OCI-LY3 (cell line): ENCODE data around the gene GLYR1.
"Not testable (repeated sequence)": the region's sequence is repeated elsewhere in the genome, so short reads cannot be mapped to it uniquely, and the experiment has no call there.

ENCODE experiments used
- H2AFZ ChIP-seq: fragments of 200-600, 300-600 bp; shearing (Covaris generic); 2 replicates; pipeline ENCODE4 v1.6.0; 2014; ENCODE audit warnings: antibody characterized with exemption, low read depth, low read length
- H3K27ac ChIP-seq: fragments of 200-600, 300-600 bp; sonication (generic); 2 replicates; pipeline ENCODE4 v1.5.1; 2014; ENCODE audit warnings: mild to moderate bottlenecking, low read length, moderate library complexity, mixed read lengths
- H3K27me3 ChIP-seq: fragments of 200-600, 300-600 bp; sonication (generic); 2 replicates; pipeline ENCODE4 v1.6.1; 2014; ENCODE audit warnings: low read depth, low read length, mixed read lengths
- H3K36me3 ChIP-seq: fragments of 200-600, 300-600 bp; sonication (generic); replicated peaks from 2 replicates; pipeline ENCODE3; 2014; ENCODE audit warnings: low read depth, low read length, mixed read lengths
- H3K4me1 ChIP-seq: fragments of 300-600, 200-600 bp; sonication (generic); 2 replicates; pipeline ENCODE4 v1.6.1; 2014; ENCODE audit warnings: low read length, mixed read lengths
- H3K4me2 ChIP-seq: fragments of 200-600, 300-600 bp; sonication (generic); 2 replicates; pipeline ENCODE4 v1.6.1; 2014; ENCODE audit warnings: low read length, mixed read lengths
- H3K4me3 ChIP-seq: fragments of 300-600, 200-600 bp; sonication (generic); 2 replicates; pipeline ENCODE4 v1.5.1; 2014; ENCODE audit warnings: antibody characterized with exemption, mild to moderate bottlenecking, low read length, moderate library complexity
- H3K79me2 ChIP-seq: fragments of 300-600, 200-600 bp; shearing (Covaris generic); 2 replicates; pipeline ENCODE4 v1.6.1; 2014; ENCODE audit warnings: mild to moderate bottlenecking, low read length, mixed read lengths
- H3K9ac ChIP-seq: fragments of 300-600, 200-600 bp; shearing (Covaris generic); 2 replicates; pipeline ENCODE4 v1.6.0; 2014; ENCODE audit warnings: mild to moderate bottlenecking, low read length, moderate library complexity
- H3K9me3 ChIP-seq: fragments of 200-600, 300-600 bp; shearing (Covaris generic); 2 replicates; pipeline ENCODE4 v1.6.1; 2014; ENCODE audit warnings: low read length, mixed read lengths; ENCODE audit not compliant: insufficient read depth
- H4K20me1 ChIP-seq: fragments of 200-600, 300-600 bp; sonication (generic); 2 replicates; pipeline ENCODE4 v1.6.1; 2016; ENCODE audit warnings: low read length, mixed read lengths; ENCODE audit not compliant: insufficient read depth
- EZH2phosphoT487 ChIP-seq: fragments of 200-600 bp; shearing (Covaris generic); IDR thresholded peaks from 2 replicates; pipeline ENCODE4 v1.6.1; 2018; ENCODE audit warnings: antibody characterized with exemption, mixed run types, low read depth
- TF ChIP-seq, protein P1 (sequence below): fragments of 200-600, 300-600 bp; sonication (generic); IDR thresholded peaks from 2 replicates; pipeline ENCODE4 v1.5.1; 2014; ENCODE audit warnings: antibody characterized with exemption, low read length, low read depth

Gene GLYR1

DNA sequence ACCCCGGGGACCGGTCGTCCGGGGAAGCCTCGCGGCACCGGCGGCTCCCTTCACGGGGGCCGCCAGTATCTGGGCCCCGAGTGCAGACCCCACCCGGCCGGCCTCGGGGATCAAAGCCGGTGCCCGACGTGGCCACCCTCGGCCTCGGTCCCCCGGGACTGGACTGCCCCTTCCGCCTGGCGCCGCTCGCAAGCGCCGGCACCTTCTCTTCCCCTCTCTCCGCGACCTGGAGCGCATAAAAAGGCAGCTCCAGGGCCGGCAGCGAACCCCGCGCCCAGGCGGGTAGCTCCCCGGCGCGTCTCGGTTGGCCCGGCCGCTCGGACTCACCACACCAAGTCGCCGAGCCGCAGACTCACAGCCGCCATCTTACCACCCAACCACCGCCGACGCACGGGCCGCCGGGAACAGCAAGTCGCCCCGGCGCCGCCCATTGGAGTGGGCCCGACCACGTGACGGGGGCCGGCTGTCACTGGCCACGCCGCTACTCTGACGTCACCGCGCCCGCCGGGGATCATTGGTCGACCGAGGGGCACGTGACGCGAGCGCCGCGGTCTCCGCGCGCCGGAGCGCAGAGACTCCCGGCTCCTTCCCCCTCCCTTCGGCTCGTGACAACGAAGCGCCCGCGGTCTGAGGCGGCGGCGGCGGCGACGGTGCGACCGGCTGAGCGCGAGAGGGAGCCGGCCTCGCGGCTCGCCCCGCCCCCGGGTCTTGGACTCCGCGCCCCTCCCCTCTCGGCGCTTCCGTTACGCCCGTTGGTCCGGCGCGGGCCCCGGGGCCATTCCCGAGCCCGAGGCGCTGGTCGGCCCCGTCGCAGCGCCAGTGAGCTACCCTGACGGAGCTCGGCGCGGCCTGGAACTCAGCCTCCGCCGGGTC, at the start of gene GLYR1, which contains the start of gene UBN1:
Gene GLYR1 (minus strand): TSS at position 388 of the 873 bp plus-strand sequence. CDS start 23 bp downstream, at position 365.
Gene UBN1 (plus strand): TSS at position 581 of the 873 bp plus-strand sequence. CDS start 5,437 bp downstream, outside the sequence.
- Histone ChIP-seq H3K27ac (peak within 1 kb of the TSS; percentile 80), H3K4me3 (peak within 1 kb of the TSS; percentile 99), H3K4me1 (peaks cover 26% of the 10 kb centered on the region), H4K20me1 (peaks cover 41% of the 10 kb centered on the region), H3K79me2 (peaks cover 87% of the 10 kb centered on the region), H3K9me3 (no peaks in the 10 kb centered on the region), H3K9ac (peak within 1 kb of the TSS; percentile 93), H2AFZ (peak within 1 kb of the TSS; percentile 38; the same call in 1 of the 2 replicates), H3K4me2 (peak within 1 kb of the TSS; percentile 100), H3K36me3 (peaks cover 27% of the 10 kb centered on the region), H3K27me3 (no peaks in the 10 kb centered on the region)
- TF ChIP-seq, protein P1, sequence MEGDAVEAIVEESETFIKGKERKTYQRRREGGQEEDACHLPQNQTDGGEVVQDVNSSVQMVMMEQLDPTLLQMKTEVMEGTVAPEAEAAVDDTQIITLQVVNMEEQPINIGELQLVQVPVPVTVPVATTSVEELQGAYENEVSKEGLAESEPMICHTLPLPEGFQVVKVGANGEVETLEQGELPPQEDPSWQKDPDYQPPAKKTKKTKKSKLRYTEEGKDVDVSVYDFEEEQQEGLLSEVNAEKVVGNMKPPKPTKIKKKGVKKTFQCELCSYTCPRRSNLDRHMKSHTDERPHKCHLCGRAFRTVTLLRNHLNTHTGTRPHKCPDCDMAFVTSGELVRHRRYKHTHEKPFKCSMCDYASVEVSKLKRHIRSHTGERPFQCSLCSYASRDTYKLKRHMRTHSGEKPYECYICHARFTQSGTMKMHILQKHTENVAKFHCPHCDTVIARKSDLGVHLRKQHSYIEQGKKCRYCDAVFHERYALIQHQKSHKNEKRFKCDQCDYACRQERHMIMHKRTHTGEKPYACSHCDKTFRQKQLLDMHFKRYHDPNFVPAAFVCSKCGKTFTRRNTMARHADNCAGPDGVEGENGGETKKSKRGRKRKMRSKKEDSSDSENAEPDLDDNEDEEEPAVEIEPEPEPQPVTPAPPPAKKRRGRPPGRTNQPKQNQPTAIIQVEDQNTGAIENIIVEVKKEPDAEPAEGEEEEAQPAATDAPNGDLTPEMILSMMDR: no peak
- no peak for TF ChIP-seq EZH2phosphoT487

DNA sequence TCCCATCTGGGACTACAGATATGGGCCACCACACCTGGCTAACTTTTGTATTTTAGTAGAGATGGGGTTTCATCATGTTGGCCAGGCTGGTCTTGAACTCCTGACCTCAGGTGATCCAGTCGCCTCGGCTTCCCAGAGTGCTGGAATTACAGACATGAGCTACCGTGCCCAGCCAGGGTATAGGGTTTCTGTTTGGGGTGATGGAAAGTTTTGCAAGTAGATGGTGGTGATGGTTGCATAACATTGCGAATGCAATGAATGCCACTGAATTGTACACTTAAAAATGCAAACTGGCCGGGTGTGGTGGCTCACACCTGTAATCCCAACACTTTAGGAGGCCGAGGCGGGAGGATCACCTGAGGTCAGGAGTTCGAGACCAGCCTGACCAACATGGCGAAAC, 49.7 kb upstream of the GLYR1 start:
- not testable (repeated sequence) for H3K4me1 ChIP-seq, H3K27ac ChIP-seq, H3K27me3 ChIP-seq, H4K20me1 ChIP-seq, H3K9me3 ChIP-seq, H2AFZ ChIP-seq, H3K4me2 ChIP-seq, H3K9ac ChIP-seq, H3K4me3 ChIP-seq, H3K79me2 ChIP-seq, H3K36me3 ChIP-seq

DNA sequence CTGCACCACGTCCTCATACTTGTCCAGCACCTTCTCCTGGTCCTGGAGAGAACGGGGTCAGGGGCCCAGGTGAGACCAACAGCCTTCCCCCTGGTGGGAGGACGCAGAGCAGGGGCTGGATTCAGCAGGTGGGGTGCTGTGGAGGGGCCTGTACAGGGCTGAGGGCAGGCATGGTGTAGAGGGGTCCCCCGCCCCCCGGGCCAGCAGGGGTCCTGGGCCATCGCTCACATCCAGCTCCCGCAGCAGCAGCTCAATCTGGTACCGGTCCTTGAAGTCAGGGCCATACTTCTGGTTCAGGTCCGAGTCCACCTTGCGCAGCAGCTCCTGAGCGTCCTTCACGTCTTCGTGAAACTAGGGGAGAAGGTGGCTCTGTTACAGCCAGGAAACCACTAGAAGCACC, 48.3 kb upstream of the GLYR1 start:
- Histone ChIP-seq H3K27ac (no peak overlapping the region), H3K36me3 (no peaks in the 10 kb centered on the region), H3K9me3 (no peaks in the 10 kb centered on the region), H3K9ac (no peak overlapping the region), H2AFZ (no peak overlapping the region), H4K20me1 (no peaks in the 10 kb centered on the region; the same call in 1 of the 2 replicates), H3K27me3 (no peaks in the 10 kb centered on the region), H3K4me3 (no peak overlapping the region), H3K4me2 (no peak overlapping the region), H3K79me2 (no peaks in the 10 kb centered on the region), H3K4me1 (no peaks in the 10 kb centered on the region)
- no peak for TF ChIP-seq EZH2phosphoT487
- TF ChIP-seq, protein P1: no peak

DNA sequence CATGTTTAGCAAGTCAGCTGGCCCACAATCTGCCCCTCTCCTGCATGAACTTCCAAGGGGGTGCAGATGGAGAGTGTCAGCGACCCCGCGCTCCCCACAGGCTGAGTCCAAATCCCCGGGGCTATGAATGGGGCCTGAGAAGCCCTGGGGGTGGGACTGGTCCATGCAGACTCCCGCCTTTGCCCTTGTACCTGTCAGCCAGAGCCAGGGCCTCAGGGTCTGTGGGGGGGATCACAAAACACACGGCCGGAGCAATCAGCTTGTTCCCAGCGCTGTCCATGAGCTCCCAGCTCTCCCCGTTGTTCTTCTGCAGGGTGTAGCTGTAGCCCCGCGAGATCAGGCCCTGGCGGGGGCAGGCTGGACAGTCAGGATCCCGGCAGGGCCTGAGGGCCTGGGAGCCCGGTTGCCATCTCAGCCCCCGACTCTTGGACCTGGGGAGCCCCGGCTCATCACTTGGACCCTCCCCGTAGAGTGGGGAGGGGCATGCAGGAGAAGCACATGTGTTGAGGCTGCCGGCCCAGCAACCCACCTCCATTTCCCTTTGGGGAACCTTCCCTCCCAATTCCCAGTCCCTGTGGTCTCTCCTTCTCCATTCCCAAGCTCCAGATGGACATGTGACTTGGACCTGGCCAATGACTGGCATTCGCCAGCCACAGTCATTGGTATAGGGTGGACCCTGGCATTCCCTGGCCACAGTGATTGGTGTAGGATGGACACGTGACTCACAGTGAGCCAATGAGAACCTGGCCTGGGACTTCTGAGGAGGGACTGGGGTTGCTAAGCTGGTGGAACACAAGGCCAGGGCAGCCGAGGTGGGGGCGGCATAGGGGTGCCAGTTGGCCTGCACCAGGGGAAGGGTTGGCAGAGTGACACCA, 47.4 kb upstream of the GLYR1 start:
- H3K4me2 ChIP-seq: no peak overlapping the region
- no peaks in the 10 kb centered on the region for H3K4me1 ChIP-seq
- no peaks in the 10 kb centered on the region for H3K27me3 ChIP-seq
- TF ChIP-seq EZH2phosphoT487: no peak
- TF ChIP-seq, protein P1: no peak
- no peaks in the 10 kb centered on the region for H3K79me2 ChIP-seq
- no peaks in the 10 kb centered on the region; the same call in 1 of the 2 replicates for H4K20me1 ChIP-seq
- H3K4me3 ChIP-seq: no peak overlapping the region
- no peaks in the 10 kb centered on the region for H3K9me3 ChIP-seq
- no peak overlapping the region for H3K9ac ChIP-seq
- no peak overlapping the region for H2AFZ ChIP-seq
- no peaks in the 10 kb centered on the region for H3K36me3 ChIP-seq
- H3K27ac ChIP-seq: no peak overlapping the region
